RWPE1 (cell line): ENCODE data around the gene RDH14.

Source experiments
- CTCF ChIA-PET: fragments of 350-600 bp; sonication (Branson Sonifier 250); formaldehyde crosslinking; extraction: SDS; loops from one replicate; lab custom pipeline; 2021; lab: Yijun Ruan, JAX
- POLR2A ChIA-PET: fragments of 400-600 bp; formaldehyde crosslinking; extraction: SDS; loops from one replicate; lab custom pipeline; 2020; ENCODE audit warnings: antibody characterized with exemption; ENCODE audit not compliant: low non-redundant PET; lab: Yijun Ruan, JAX
- DNase-seq: peaks from one replicate; pipeline ENCODE4 v3.0.0; 2012; ENCODE audit warnings: low spot score
- H3K27ac ChIP-seq: fragments of 450-650 bp; 2 replicates; pipeline ENCODE4 v1.5.1; 2017
- CTCF ChIP-seq: fragments of 450-650 bp; conservative IDR thresholded peaks from 2 replicates; pipeline ENCODE4 v1.5.1; 2017; ENCODE audit warnings: low read depth, mild to moderate bottlenecking

Gene RDH14

GRCh38 chr2:18549083-18549482, 11.4 kb downstream of the RDH14 start:
- TF ChIP-seq CTCF, result no peak
- ChIA-PET CTCF (no interaction called here), POLR2A (no interaction called here)
- H3K27ac ChIP-seq, result no peak overlapping the region
- DNase-seq, result no peak

GRCh38 chr2:18548621-18549020, 11.8 kb downstream of the RDH14 start:
- no peak for DNase-seq
- CTCF ChIA-PET, result no interaction called here
- POLR2A ChIA-PET, result no interaction called here

GRCh38 chr2:18546567-18546966, 13.9 kb downstream of the RDH14 start:
- H3K27ac ChIP-seq, result no peak overlapping the region
- ChIA-PET POLR2A (interaction anchor here (1.0 kb wide), 1 partner anchor 14 kb away, joined by 3 read pairs; the partner anchor contains the start of gene RDH14), CTCF (no interaction called here)
- TF ChIP-seq CTCF, result no peak
- no peak for DNase-seq

More at GRCh38 chr2:18548621-18549020, 11.8 kb downstream of the RDH14 start:
- TF ChIP-seq CTCF, result no peak
- H3K27ac ChIP-seq, result no peak overlapping the region

- ChIA-PET POLR2A (no interaction called here), CTCF (no interaction called here)
- DNase-seq, result peak; percentile 62
- H3K27ac ChIP-seq, result no peak overlapping the region
- TF ChIP-seq CTCF, result no peak
Observed at GRCh38 chr2:18545384-18545783, 15.1 kb downstream of the RDH14 start.

GRCh38 chr2:18544171-18544570, 16.3 kb downstream of the RDH14 start:
- H3K27ac ChIP-seq, result no peak overlapping the region
- CTCF ChIA-PET, result no interaction called here
- no peak for TF ChIP-seq CTCF
- POLR2A ChIA-PET, result no interaction called here
- no peak for DNase-seq

GRCh38 chr2:18540872-18541271, 19.6 kb downstream of the RDH14 start:
- TF ChIP-seq CTCF, result no peak
- H3K27ac ChIP-seq, result no peak overlapping the region
- ChIA-PET CTCF (interaction anchor here (0.7 kb wide), 1 partner anchor 354 kb away, joined by 5 read pairs; no protein-coding TSS in a partner anchor), POLR2A (no interaction called here)
- DNase-seq, result no peak

- no peak for DNase-seq
- no peak for TF ChIP-seq CTCF
- H3K27ac ChIP-seq, result no peak overlapping the region
- CTCF ChIA-PET, result interaction anchor here (0.5 kb wide), 1 partner anchor 157 kb away, joined by 3 read pairs; no protein-coding TSS in a partner anchor
- POLR2A ChIA-PET, result no interaction called here
Observed at GRCh38 chr2:18536697-18537096, 23.8 kb downstream of the RDH14 start.
